ENCODE data around the gene BCAS3. TPM values are rescaled to one million over a fixed set of nuclear protein-coding genes. Genes with fewer than 3 reads are reported as not detected.
A peak's percentile ranks its signal among the peaks of the same experiment; 100 is the strongest.

BCAS3 gene
- total and polyA plus RNA-seq, 9 donors: 9.4 to 37.0 (median 21.6) TPM

DNA sequence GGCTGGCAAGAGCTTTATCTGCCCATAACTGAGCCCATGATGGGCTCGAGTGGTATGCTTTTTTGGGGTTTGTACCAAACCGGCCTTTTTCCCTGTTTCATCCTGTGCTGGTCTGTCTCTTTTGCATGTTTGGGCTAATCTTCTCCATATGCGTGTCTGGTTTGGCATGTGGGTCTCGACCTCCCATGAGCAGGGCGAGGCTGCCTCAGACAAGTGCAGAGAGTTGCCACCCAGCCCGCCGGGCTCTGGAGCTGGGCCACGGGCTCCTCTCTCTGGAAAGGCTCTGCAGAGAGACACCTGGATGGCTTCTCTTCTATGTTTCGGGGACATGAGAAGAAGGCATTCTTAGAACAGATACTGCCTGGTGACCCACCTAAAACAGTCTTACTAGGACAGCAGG, 654.2 kb downstream of the BCAS3 start:
- Histone ChIP-seq H3K27me3 (no peaks in the 10 kb centered on the region), H3K4me3 (no peak overlapping the region), H3K27ac (no peak overlapping the region), H3K4me1 (ENCODE audit: insufficient read depth) (peaks cover 3% of the 10 kb centered on the region), H3K9me3 (no peaks in the 10 kb centered on the region), H3K36me3 (no peaks in the 10 kb centered on the region)
- intact Hi-C loops (cut with DNase I): no loop called here
- WGBS, 3 donors: 93 to 94% (median 93%) methylated on average over 9 of the region's 9 CpGs
- no peak for DNase-seq
- TF ChIP-seq EP300 (IDR thresholded peaks at IDR 0.05) (no peak), POLR2A (IDR thresholded peaks at IDR 0.05) (no peak)
- TF ChIP-seq, protein P1, sequence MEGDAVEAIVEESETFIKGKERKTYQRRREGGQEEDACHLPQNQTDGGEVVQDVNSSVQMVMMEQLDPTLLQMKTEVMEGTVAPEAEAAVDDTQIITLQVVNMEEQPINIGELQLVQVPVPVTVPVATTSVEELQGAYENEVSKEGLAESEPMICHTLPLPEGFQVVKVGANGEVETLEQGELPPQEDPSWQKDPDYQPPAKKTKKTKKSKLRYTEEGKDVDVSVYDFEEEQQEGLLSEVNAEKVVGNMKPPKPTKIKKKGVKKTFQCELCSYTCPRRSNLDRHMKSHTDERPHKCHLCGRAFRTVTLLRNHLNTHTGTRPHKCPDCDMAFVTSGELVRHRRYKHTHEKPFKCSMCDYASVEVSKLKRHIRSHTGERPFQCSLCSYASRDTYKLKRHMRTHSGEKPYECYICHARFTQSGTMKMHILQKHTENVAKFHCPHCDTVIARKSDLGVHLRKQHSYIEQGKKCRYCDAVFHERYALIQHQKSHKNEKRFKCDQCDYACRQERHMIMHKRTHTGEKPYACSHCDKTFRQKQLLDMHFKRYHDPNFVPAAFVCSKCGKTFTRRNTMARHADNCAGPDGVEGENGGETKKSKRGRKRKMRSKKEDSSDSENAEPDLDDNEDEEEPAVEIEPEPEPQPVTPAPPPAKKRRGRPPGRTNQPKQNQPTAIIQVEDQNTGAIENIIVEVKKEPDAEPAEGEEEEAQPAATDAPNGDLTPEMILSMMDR (IDR thresholded peaks at IDR 0.05): no peak

DNA sequence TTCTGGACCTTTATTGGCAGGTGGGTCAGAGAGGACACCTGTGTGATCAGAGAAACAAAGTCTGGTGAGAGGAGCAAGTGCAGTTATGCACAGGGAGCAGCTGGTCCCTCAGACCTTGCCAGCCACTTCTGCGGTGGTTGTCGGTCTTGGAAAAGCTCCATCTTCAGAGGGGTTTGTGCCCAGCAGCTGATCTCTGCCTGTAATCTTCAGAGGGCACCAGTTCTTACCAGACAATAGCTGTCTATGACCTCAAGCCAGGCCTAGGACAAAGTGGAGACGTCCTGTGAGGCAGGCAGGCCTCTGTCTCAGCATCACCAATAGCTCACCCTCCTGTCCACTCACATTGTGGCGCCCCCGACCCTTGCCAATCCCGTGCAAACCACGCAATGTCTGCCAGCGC, 655.5 kb downstream of the BCAS3 start:
- Histone ChIP-seq H3K27me3 (no peaks in the 10 kb centered on the region), H3K9me3 (no peaks in the 10 kb centered on the region), H3K36me3 (no peaks in the 10 kb centered on the region), H3K27ac (no peak overlapping the region), H3K4me3 (no peak overlapping the region), H3K4me1 (ENCODE audit: insufficient read depth) (peaks cover 10% of the 10 kb centered on the region)
- WGBS, 3 donors: 89 to 94% (median 93%) methylated on average over 8 of the region's 8 CpGs
- TF ChIP-seq, protein P1 (IDR thresholded peaks at IDR 0.05): no peak
- no peak for TF ChIP-seq EP300 (IDR thresholded peaks at IDR 0.05)
- TF ChIP-seq POLR2A (IDR thresholded peaks at IDR 0.05): no peak
- intact Hi-C loops (cut with DNase I): no loop called here
- DNase-seq: no peak

DNA sequence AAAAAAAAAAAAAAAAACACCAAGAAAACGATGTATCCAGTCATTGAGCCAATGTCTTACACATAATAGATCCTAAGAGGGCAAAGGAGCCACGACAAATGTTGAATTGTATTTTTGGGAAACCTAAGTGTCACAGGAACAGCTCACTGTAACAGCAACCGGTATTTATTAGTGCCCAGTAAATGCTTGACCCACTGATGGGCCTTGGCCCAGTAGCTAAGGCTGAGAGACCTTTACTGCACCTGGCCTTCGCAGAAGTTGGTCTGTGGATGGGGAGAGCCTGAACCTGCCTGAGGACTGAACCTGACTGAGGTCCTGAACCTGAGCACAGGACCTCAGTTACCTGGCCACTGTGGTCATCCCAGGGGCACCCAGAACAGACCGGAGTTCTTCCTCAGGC, 657.0 kb downstream of the BCAS3 start:
- Histone ChIP-seq H3K9me3 (no peaks in the 10 kb centered on the region), H3K27ac (no peak overlapping the region), H3K36me3 (no peaks in the 10 kb centered on the region), H3K4me1 (ENCODE audit: insufficient read depth) (peaks cover 18% of the 10 kb centered on the region), H3K4me3 (no peak overlapping the region), H3K27me3 (no peaks in the 10 kb centered on the region)
- TF ChIP-seq, protein P1 (IDR thresholded peaks at IDR 0.05): no peak
- TF ChIP-seq EP300 (IDR thresholded peaks at IDR 0.05): no peak
- TF ChIP-seq POLR2A (IDR thresholded peaks at IDR 0.05): no peak
- 92 to 94% (median 93%) methylated on average over 5 of the region's 5 CpGs for WGBS, 3 donors
- intact Hi-C loops (cut with DNase I): no loop called here
- DNase-seq: no peak

DNA sequence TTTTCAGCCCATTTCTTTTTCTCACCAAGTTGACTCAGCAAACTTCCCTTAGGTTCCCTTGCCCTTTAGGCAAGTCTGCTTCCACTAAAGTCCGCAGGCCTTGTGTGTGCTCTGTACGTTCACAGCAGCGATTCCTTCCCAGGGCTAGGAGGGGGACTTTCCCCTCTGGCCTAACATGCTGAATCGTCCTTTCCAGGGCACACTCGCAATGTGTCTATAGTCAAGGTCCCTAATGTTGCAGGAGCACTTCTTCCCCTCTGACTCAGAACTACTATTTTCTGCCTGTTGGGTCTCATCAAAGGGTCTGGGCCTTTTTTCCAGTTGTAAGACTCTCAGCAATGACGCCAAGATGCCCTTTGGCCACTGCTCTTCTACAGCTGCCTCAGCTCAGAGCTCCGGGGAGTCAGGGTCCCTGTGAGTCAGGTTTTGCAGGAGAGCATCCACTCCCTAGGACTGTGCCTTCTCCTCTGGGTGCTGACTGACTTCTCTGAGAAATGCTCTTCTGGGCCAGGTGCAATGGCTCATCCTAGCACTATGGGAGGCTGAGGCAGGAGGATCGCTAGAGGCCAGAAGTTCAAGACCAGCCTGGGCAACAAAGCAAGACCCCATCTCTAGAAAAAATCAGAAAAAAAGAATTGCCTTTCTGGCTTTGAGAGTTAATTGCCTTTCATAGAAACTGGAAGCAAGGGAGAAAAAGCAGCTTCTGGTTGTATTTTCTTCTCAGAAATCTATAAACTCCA, 657.6 kb downstream of the BCAS3 start:
- Histone ChIP-seq H3K9me3 (no peaks in the 10 kb centered on the region), H3K27ac (no peak overlapping the region), H3K27me3 (no peaks in the 10 kb centered on the region), H3K36me3 (no peaks in the 10 kb centered on the region), H3K4me3 (no peak overlapping the region), H3K4me1 (ENCODE audit: insufficient read depth) (peaks cover 18% of the 10 kb centered on the region)
- peak in 4 of 5 donors; percentile 32 to 52 (median 39) for DNase-seq
- no peak for TF ChIP-seq POLR2A (IDR thresholded peaks at IDR 0.05)
- TF ChIP-seq, protein P1 (IDR thresholded peaks at IDR 0.05): no peak
- intact Hi-C loops (cut with DNase I): no loop called here
- WGBS, 3 donors: 37 to 57% (median 42%) methylated on average over 8 of the region's 8 CpGs

All from ovary (tissue), 9 donors.